GM12878 (cell line): ENCODE results near the gene NRG2. TPM values are rescaled to one million over a fixed set of nuclear protein-coding genes. Genes with fewer than 3 reads are reported as not detected.

Experiments used
- ATAC-seq: fragments of 200-7000 bp; cut with Tn5 transposase; 3 replicates; pipeline ENCODE4 v1.9.1; 2020; ENCODE audit warnings: mild to moderate bottlenecking, moderate library complexity
- BruUV-seq: library from RNA; stranded (reverse); fragments of 400-500 nt; replicated peaks from 2 replicates; lab custom pipeline; 2021; lab: Mats Ljungman, UMichigan
- CTCF ChIA-PET: fragments of 300-600 bp; sonication (Branson Sonifier 250); formaldehyde crosslinking; extraction: SDS; loops from one replicate; lab custom pipeline; 2021; ENCODE audit warnings: inconsistent platforms; lab: Yijun Ruan, JAX
- POLR2A ChIA-PET: fragments of 350-600 bp; formaldehyde crosslinking; extraction: SDS; loops from one replicate; lab custom pipeline; 2021; ENCODE audit warnings: inconsistent platforms; lab: Charles Lee
- RAD21 ChIA-PET: fragments of 300-600 bp; sonication (Branson Sonifier 250); formaldehyde crosslinking; loops from one replicate; lab custom pipeline; 2023; ENCODE audit warnings: antibody characterized with exemption; ENCODE audit not compliant: unreplicated experiment; lab: Charles Lee
- SMC1A ChIA-PET: fragments of 300-600 bp; sonication (Branson Sonifier 250); formaldehyde crosslinking; loops from one replicate; lab custom pipeline; 2023; ENCODE audit not compliant: unreplicated experiment, uncharacterized antibody; lab: Charles Lee
- DNase-seq: peaks from one replicate; pipeline ENCODE4 v3.0.0-alpha.2; 2011; ENCODE audit warnings: low read depth, low spot score
- FAIRE-seq: peaks from 3 replicates; lab custom pipeline; 2011; peaks lifted over from hg19 to GRCh38; lab: Jason Lieb, UNC
- H2AFZ ChIP-seq: 2 replicates; pipeline ENCODE4 v1.6.0; 2011; ENCODE audit warnings: low read depth, low read length, control low read depth; ENCODE audit not compliant: control insufficient read depth
- H3K27ac ChIP-seq: 2 replicates; pipeline ENCODE4 v1.5.1; 2011; ENCODE audit warnings: control low read depth; ENCODE audit not compliant: control insufficient read depth, insufficient read depth
- H3K27me3 ChIP-seq, 2 experiments: replicated peaks in 1 of 2; 2 replicates each; pipeline versions ENCODE4 v1.6.0 to v1.6.1; 2011; ENCODE audit warnings: low read length in 1 of 2; ENCODE audit not compliant: control insufficient read depth in 2 of 2, insufficient read depth in 2 of 2
- H3K36me3 ChIP-seq, 2 experiments: 2 replicates each; pipeline ENCODE4 v1.5.1; 2011; ENCODE audit warnings: low read length in 1 of 2; ENCODE audit not compliant: control insufficient read depth in 2 of 2, insufficient read depth in 2 of 2
- H3K4me1 ChIP-seq: 2 replicates; pipeline ENCODE4 v1.6.1; 2011; ENCODE audit warnings: mild to moderate bottlenecking, low read length, moderate library complexity, mixed read lengths; ENCODE audit not compliant: control insufficient read depth, insufficient read depth
- H3K4me2 ChIP-seq: 2 replicates; pipeline ENCODE4 v1.6.0; 2011; ENCODE audit warnings: control low read depth; ENCODE audit not compliant: control insufficient read depth, insufficient read depth
- H3K4me3 ChIP-seq: fragments of 200-600 bp; sonication (generic); 2 replicates; pipeline ENCODE4 v1.5.1; 2016
- H3K79me2 ChIP-seq: 2 replicates; pipeline ENCODE4 v1.6.0; 2011; ENCODE audit warnings: low read length; ENCODE audit not compliant: control insufficient read depth, insufficient read depth
- H3K9ac ChIP-seq: 2 replicates; pipeline ENCODE4 v1.8.0; 2011; ENCODE audit warnings: low read length, control low read depth, mixed read lengths; ENCODE audit not compliant: control insufficient read depth, insufficient read depth
- H3K9me3 ChIP-seq: replicated peaks from 3 replicates; pipeline ENCODE4 v1.5.1; 2011; ENCODE audit warnings: mild to moderate bottlenecking, low read length; ENCODE audit not compliant: control insufficient read depth, insufficient read depth
- H4K20me1 ChIP-seq: 2 replicates; pipeline ENCODE4 v1.6.0; 2011; ENCODE audit not compliant: control insufficient read depth, insufficient read depth
- CBX5 ChIP-seq: sonication (generic); IDR thresholded peaks from 2 replicates; pipeline ENCODE4 v1.6.1; 2016; ENCODE audit warnings: low read depth, moderate library complexity, mild to moderate bottlenecking, inconsistent platforms
- CHD4 ChIP-seq: fragments of 200-600 bp; sonication (generic); IDR thresholded peaks from 2 replicates; pipeline ENCODE4 v1.6.1; 2016; ENCODE audit warnings: mild to moderate bottlenecking
- ETV6 ChIP-seq, 2 experiments: fragments of 450-650 bp in 1 of 2; IDR thresholded peaks in 1 of 2; conservative IDR thresholded peaks in 1 of 2; 2 replicates each; pipeline ENCODE4 v1.6.1; 2014; ENCODE audit warnings: antibody characterized with exemption in 1 of 2, borderline replicate concordance in 1 of 2, low read depth in 1 of 2, mild to moderate bottlenecking in 1 of 2, moderate library complexity in 1 of 2
- EZH2 ChIP-seq: IDR thresholded peaks from 2 replicates; pipeline ENCODE4 v1.6.1; 2012; ENCODE audit warnings: low read depth, mild to moderate bottlenecking, control low read depth, inconsistent platforms, low read length, borderline replicate concordance; ENCODE audit not compliant: control insufficient read depth
- MXI1 ChIP-seq: fragments of 150-350 bp; IDR thresholded peaks from 2 replicates; pipeline ENCODE4 v1.6.1; 2011; ENCODE audit warnings: low read depth, mild to moderate bottlenecking, inconsistent platforms, low read length, improper control_type of control experiment
- POU2F2 ChIP-seq: IDR thresholded peaks from 3 replicates; pipeline ENCODE4 v1.6.1; 2011; ENCODE audit warnings: low read depth, mild to moderate bottlenecking, low read length, borderline replicate concordance
- WGBS: methylation state at CpG from one replicate; pipeline ENCODE4 v1.1.6; 2016; ENCODE audit warnings: low lambda C conversion rate; ENCODE audit not compliant: insufficient replicate concordance, insufficient coverage; ENCODE audit errors: missing lambda C conversion rate; 5-methylcytosine and 5-hydroxymethylcytosine counted together
- in situ Hi-C: fragments of 300-500 bp; cut with MboI; formaldehyde crosslinking; loops from 9 replicates; pipeline ENCODE4 v1.14.3; 2018; ENCODE audit warnings: mixed read lengths
- intact Hi-C: fragments of 100-400 bp; cut with micrococcal nuclease; formaldehyde crosslinking; loops from one replicate; pipeline ENCODE4 v1.14.2; 2022; ENCODE audit not compliant: unreplicated experiment
- polyA plus RNA-seq, 11 experiments: library from polyadenylated mRNA; depleted of rRNA in 4 of 11; unstranded in 6 of 11; stranded (reverse) in 5 of 11; fragments of >200 nt; fragmentation: Nextera tagmentation in 4 of 11; fragmentation: Illumina TruSeq in 1 of 11; extraction: Ambion mirVana in 4 of 11; extraction: Trizol in 1 of 11; gene quantifications; 1 replicate in 1 of 11; 2 replicates in 10 of 11; pipeline versions ENCODE4 v1.2.1 to v1.2.3, GENCODE V29; 2011 to 2016; ENCODE audit warnings: inconsistent platforms in 2 of 11, missing spikeins in 2 of 11, low read depth in 1 of 11
- total RNA-seq, 4 experiments: library from RNA; depleted of rRNA in 3 of 4; stranded (reverse); fragments of >200 nt in 3 of 4; fragmentation: Illumina TruSeq in 1 of 4; extraction: Trizol in 1 of 4; gene quantifications; 2 replicates each; pipeline versions ENCODE4 v1.2.1 to v1.2.3, GENCODE V29; 2013 to 2021
- TF ChIP-seq, protein P1 (sequence below): fragments of 450-650 bp; IDR thresholded peaks from 2 replicates; pipeline ENCODE4 v1.6.1; 2016; ENCODE audit warnings: mild to moderate bottlenecking, moderate library complexity, borderline replicate concordance
- TF ChIP-seq, protein P2 (sequence below): IDR thresholded peaks from 2 replicates; pipeline ENCODE4 v1.6.1; 2012; ENCODE audit warnings: low read length, inconsistent platforms

NRG2 gene
- total and polyA plus RNA-seq, 10 of the 15 experiments (the other 5 are each of a cell fraction or from before 2014, with no cell fraction given), result 0.10 to 21.7 (median 9.6) TPM

DNA sequence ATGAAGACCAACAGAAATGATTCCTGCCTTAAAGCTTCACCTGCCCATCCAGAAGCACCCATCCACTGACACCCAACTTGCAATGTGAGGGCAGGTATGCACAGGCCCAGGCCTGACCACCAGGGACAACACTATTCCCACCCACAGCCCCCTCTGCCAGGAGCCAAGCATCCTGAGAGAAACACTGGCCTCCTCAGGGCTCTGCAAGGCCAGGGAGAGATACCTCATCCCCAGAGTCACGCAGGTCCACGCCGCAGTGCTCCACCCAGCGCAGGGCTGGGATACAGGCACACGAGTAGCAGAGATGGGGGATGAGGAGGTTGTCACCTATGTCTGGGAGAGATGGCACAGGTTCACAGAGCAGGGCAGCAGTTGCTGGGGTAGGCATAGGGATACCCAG is 148.1 kb downstream of the NRG2 start (continued):
- TF ChIP-seq ETV6 (conservative IDR thresholded peaks at IDR 0.05 in 1 of 2, IDR thresholded peaks at IDR 0.05 in 1 of 2; ENCODE audit: borderline replicate concordance in 1 of 2, low read depth in 1 of 2), result no peak
- TF ChIP-seq, all 136 proteins: peak for 0

DNA sequence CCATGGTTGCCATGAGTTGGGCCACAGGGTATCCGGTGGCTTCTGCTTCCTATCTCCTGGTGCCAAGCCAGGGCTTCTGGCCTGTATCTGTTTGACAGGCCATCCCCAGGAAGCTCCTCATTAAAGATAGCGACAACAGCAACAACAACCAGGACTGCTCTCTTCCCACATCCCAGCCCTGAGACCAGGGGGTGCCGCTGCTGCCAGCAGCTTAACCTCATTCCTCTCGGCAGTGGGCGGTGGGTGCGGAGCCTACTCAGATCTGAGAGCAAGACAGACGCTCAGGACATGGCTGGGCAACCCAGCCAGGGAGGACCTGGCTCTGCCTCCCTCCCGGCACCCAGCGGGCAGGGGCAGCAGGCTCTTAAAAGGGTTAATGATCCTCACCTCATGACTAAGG is 149.2 kb downstream of the NRG2 start:
- Histone ChIP-seq H2AFZ (no peak overlapping the region), H3K9ac (no peak overlapping the region), H3K79me2 (no peaks in the 10 kb centered on the region), H3K36me3 (no peaks in the 10 kb centered on the region; a peak in 2 of 4 replicates), H3K4me2 (no peak overlapping the region), H3K9me3 (no peaks in the 10 kb centered on the region), H3K4me1 (no peaks in the 10 kb centered on the region), H4K20me1 (no peaks in the 10 kb centered on the region), H3K4me3 (no peak overlapping the region), H3K27ac (no peak overlapping the region), H3K27me3 (no peaks in the 10 kb centered on the region)
- WGBS, result 56% methylated on average over 9 of the region's 9 CpGs
- in situ Hi-C loops, result no loop called here
- CTCF ChIA-PET, result interaction anchor here (0.6 to 8.4 kb wide), 3 partner anchors 14 to 1217 kb away, joined by 3 to 50 read pairs (median 3); no protein-coding TSS in a partner anchor
- no TSS peak for BruUV-seq
- RAD21 ChIA-PET, result no interaction called here
- FAIRE-seq, result no peak
- TF ChIP-seq, protein P1, sequence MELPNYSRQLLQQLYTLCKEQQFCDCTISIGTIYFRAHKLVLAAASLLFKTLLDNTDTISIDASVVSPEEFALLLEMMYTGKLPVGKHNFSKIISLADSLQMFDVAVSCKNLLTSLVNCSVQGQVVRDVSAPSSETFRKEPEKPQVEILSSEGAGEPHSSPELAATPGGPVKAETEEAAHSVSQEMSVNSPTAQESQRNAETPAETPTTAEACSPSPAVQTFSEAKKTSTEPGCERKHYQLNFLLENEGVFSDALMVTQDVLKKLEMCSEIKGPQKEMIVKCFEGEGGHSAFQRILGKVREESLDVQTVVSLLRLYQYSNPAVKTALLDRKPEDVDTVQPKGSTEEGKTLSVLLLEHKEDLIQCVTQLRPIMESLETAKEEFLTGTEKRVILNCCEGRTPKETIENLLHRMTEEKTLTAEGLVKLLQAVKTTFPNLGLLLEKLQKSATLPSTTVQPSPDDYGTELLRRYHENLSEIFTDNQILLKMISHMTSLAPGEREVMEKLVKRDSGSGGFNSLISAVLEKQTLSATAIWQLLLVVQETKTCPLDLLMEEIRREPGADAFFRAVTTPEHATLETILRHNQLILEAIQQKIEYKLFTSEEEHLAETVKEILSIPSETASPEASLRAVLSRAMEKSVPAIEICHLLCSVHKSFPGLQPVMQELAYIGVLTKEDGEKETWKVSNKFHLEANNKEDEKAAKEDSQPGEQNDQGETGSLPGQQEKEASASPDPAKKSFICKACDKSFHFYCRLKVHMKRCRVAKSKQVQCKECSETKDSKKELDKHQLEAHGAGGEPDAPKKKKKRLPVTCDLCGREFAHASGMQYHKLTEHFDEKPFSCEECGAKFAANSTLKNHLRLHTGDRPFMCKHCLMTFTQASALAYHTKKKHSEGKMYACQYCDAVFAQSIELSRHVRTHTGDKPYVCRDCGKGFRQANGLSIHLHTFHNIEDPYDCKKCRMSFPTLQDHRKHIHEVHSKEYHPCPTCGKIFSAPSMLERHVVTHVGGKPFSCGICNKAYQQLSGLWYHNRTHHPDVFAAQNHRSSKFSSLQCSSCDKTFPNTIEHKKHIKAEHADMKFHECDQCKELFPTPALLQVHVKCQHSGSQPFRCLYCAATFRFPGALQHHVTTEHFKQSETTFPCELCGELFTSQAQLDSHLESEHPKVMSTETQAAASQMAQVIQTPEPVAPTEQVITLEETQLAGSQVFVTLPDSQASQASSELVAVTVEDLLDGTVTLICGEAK, result no peak
- TF ChIP-seq MXI1, result no peak
- TF ChIP-seq CHD4, result no peak
- no peak for TF ChIP-seq EZH2
- TF ChIP-seq CBX5, result no peak
- TF ChIP-seq POU2F2, result no peak
- TF ChIP-seq, protein P2, sequence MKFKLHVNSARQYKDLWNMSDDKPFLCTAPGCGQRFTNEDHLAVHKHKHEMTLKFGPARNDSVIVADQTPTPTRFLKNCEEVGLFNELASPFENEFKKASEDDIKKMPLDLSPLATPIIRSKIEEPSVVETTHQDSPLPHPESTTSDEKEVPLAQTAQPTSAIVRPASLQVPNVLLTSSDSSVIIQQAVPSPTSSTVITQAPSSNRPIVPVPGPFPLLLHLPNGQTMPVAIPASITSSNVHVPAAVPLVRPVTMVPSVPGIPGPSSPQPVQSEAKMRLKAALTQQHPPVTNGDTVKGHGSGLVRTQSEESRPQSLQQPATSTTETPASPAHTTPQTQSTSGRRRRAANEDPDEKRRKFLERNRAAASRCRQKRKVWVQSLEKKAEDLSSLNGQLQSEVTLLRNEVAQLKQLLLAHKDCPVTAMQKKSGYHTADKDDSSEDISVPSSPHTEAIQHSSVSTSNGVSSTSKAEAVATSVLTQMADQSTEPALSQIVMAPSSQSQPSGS, result no peak
- intact Hi-C loops, result no loop called here
- no peak for DNase-seq
- SMC1A ChIA-PET, result interaction anchor here (1.0 kb wide), 1 partner anchor 71 kb away, joined by 4 read pairs; no protein-coding TSS in a partner anchor
- POLR2A ChIA-PET, result no interaction called here
- no peak for ATAC-seq
